H1 (cell line): ENCODE measurements around the gene DCDC1. TPM values are rescaled to one million over a fixed set of nuclear protein-coding genes. Genes with fewer than 3 reads are reported as not detected.

ENCODE experiments used
- CTCF ChIA-PET: fragments of 300-600 bp; sonication (Branson Sonifier 250); formaldehyde crosslinking; loops from one replicate; lab custom pipeline; 2021; ENCODE audit not compliant: partially characterized antibody; lab: Charles Lee
- POLR2A ChIA-PET: fragments of 300-600 bp; sonication (Branson Sonifier 250); formaldehyde crosslinking; loops from one replicate; lab custom pipeline; 2021; ENCODE audit warnings: inconsistent platforms; ENCODE audit not compliant: partially characterized antibody; lab: Charles Lee
- DNase-seq, 2 experiments: peaks; one replicate each; pipeline versions ENCODE4 v3.0.0 to v3.0.0-alpha.2; 2010 to 2022; ENCODE audit warnings: low spot score in 2 of 2, low read depth in 1 of 2, mixed read lengths in 1 of 2
- FAIRE-seq: peaks from 2 replicates; lab custom pipeline; 2011; peaks lifted over from hg19 to GRCh38; lab: Jason Lieb, UNC
- H2AFZ ChIP-seq: 2 replicates; pipeline ENCODE4 v1.8.1; 2012; ENCODE audit warnings: low read length, inconsistent platforms
- H2AK5ac ChIP-seq: 2 replicates; pipeline ENCODE4 v1.6.1; 2013; ENCODE audit warnings: low read depth, low read length
- H2BK120ac ChIP-seq: replicated peaks from 2 replicates; pipeline ENCODE3; 2013; ENCODE audit warnings: low read depth, low read length, inconsistent platforms
- H2BK12ac ChIP-seq: 2 replicates; pipeline ENCODE4 v1.6.1; 2013; ENCODE audit warnings: low read depth, low read length
- H2BK15ac ChIP-seq: 2 replicates; pipeline ENCODE4 v1.6.1; 2013; ENCODE audit warnings: low read length
- H2BK20ac ChIP-seq: 2 replicates; pipeline ENCODE4 v1.6.1; 2013; ENCODE audit warnings: low read length
- H2BK5ac ChIP-seq: 2 replicates; pipeline ENCODE4 v1.6.1; 2013; ENCODE audit warnings: low read depth, low read length
- H3K14ac ChIP-seq: 2 replicates; pipeline ENCODE4 v1.6.1; 2013; ENCODE audit warnings: inconsistent platforms; ENCODE audit not compliant: insufficient read length
- H3K18ac ChIP-seq: 2 replicates; pipeline ENCODE4 v1.6.1; 2013; ENCODE audit warnings: low read length; ENCODE audit errors: extremely low read depth
- H3K23ac ChIP-seq: 2 replicates; pipeline ENCODE4 v1.6.1; 2013; ENCODE audit warnings: inconsistent platforms; ENCODE audit not compliant: insufficient read length
- H3K23me2 ChIP-seq: 2 replicates; pipeline ENCODE4 v1.6.1; 2013; ENCODE audit warnings: low read depth, low read length
- H3K27ac ChIP-seq: 2 replicates; pipeline ENCODE4 v1.6.1; 2011; ENCODE audit warnings: low read depth, low read length, inconsistent platforms
- H3K27me3 ChIP-seq, 4 experiments: replicated peaks in 1 of 4; 1 replicate in 1 of 4; 2 replicates in 3 of 4; pipeline versions ENCODE4 v1.6.1 to v1.8.1; 2011 to 2013; ENCODE audit warnings: low read length in 3 of 4, mild to moderate bottlenecking in 3 of 4, inconsistent platforms in 2 of 4, mixed read lengths in 2 of 4, moderate library complexity in 1 of 4; ENCODE audit not compliant: control insufficient read depth in 3 of 4, insufficient read depth in 3 of 4; ENCODE audit errors: extremely low read depth in 1 of 4
- H3K36me3 ChIP-seq, 4 experiments: 2 replicates each; pipeline versions ENCODE4 v1.6.1 to v1.8.1; 2011 to 2013; ENCODE audit warnings: mild to moderate bottlenecking in 4 of 4, low read length in 3 of 4, moderate library complexity in 2 of 4, control low read depth in 1 of 4, inconsistent platforms in 1 of 4; ENCODE audit not compliant: insufficient read depth in 4 of 4, control insufficient read depth in 2 of 4
- H3K4ac ChIP-seq: replicated peaks from 2 replicates; pipeline ENCODE3; 2013; ENCODE audit warnings: low read length, low read depth, mixed read lengths, inconsistent platforms; ENCODE audit not compliant: insufficient read length
- H3K4me1 ChIP-seq, 4 experiments: replicated peaks in 1 of 4; 1 replicate in 1 of 4; 2 replicates in 3 of 4; pipeline versions ENCODE4 v1.6.1 to v1.8.1; 2011 to 2013; ENCODE audit warnings: low read length in 3 of 4, inconsistent platforms in 2 of 4, mixed read lengths in 1 of 4; ENCODE audit not compliant: insufficient read depth in 4 of 4, control insufficient read depth in 3 of 4
- H3K4me2 ChIP-seq, 2 experiments: 2 replicates each; pipeline versions ENCODE4 v1.6.1 to v1.8.1; 2011 to 2013; ENCODE audit warnings: low read depth in 2 of 2, low read length in 2 of 2, control low read depth in 1 of 2, inconsistent platforms in 1 of 2, mild to moderate bottlenecking in 1 of 2; ENCODE audit not compliant: insufficient read depth in 1 of 2
- H3K4me3 ChIP-seq, 4 experiments: fragments of 200-600, 300-600 bp in 1 of 4; sonication (generic), shearing (Covaris generic), sonication (Bioruptor Twin) in 1 of 4; 2 replicates each; pipeline versions ENCODE4 v1.5.1 to v1.8.1; 2011 to 2016; ENCODE audit warnings: low read length in 4 of 4, low read depth in 3 of 4, control low read depth in 2 of 4, inconsistent platforms in 2 of 4, mild to moderate bottlenecking in 2 of 4, mixed read lengths in 1 of 4, moderate library complexity in 1 of 4; ENCODE audit not compliant: insufficient read depth in 2 of 4; ENCODE audit errors: extremely low read depth in 1 of 4
- H3K56ac ChIP-seq: replicated peaks from 2 replicates; pipeline ENCODE3; 2013; ENCODE audit warnings: low read depth, mild to moderate bottlenecking, mixed read lengths, low read length, inconsistent platforms; ENCODE audit not compliant: insufficient read length
- H3K79me1 ChIP-seq: 2 replicates; pipeline ENCODE4 v1.6.1; 2013; ENCODE audit warnings: low read depth, low read length, control low read depth
- H3K79me2 ChIP-seq, 2 experiments: 2 replicates each; pipeline versions ENCODE4 v1.6.1 to v1.8.1; 2012 to 2013; ENCODE audit warnings: low read length in 2 of 2, mild to moderate bottlenecking in 2 of 2, inconsistent platforms in 1 of 2; ENCODE audit not compliant: insufficient read depth in 2 of 2, control insufficient read depth in 1 of 2
- H3K9ac ChIP-seq, 4 experiments: replicated peaks in 1 of 4; 1 replicate in 1 of 4; 2 replicates in 3 of 4; pipeline versions ENCODE4 v1.6.1 to v1.8.1; 2011 to 2013; ENCODE audit warnings: low read depth in 3 of 4, low read length in 3 of 4, control low read depth in 2 of 4, mild to moderate bottlenecking in 2 of 4, moderate library complexity in 2 of 4, inconsistent platforms in 1 of 4; ENCODE audit errors: extremely low read depth in 1 of 4
- H3K9me3 ChIP-seq, 2 experiments: 2 replicates each; pipeline versions ENCODE4 v1.6.1 to v1.8.1; 2012 to 2013; ENCODE audit warnings: mild to moderate bottlenecking in 2 of 2, moderate library complexity in 2 of 2, control low read depth in 1 of 2, inconsistent platforms in 1 of 2, low read depth in 1 of 2, low read length in 1 of 2, mixed read lengths in 1 of 2; ENCODE audit not compliant: insufficient read depth in 2 of 2
- H4K20me1 ChIP-seq, 2 experiments: replicated peaks in 1 of 2; 2 replicates each; pipeline versions ENCODE3 to v1.8.1; 2011 to 2013; ENCODE audit warnings: inconsistent platforms in 2 of 2, low read length in 2 of 2, mild to moderate bottlenecking in 1 of 2; ENCODE audit not compliant: insufficient read depth in 2 of 2, control insufficient read depth in 1 of 2
- H4K5ac ChIP-seq: 2 replicates; pipeline ENCODE4 v1.6.1; 2013; ENCODE audit warnings: low read length, low read depth, mixed read lengths, inconsistent platforms; ENCODE audit not compliant: insufficient read length
- H4K8ac ChIP-seq: 2 replicates; pipeline ENCODE4 v1.8.0; 2013; ENCODE audit warnings: mild to moderate bottlenecking, moderate library complexity, low read length, inconsistent platforms; ENCODE audit not compliant: insufficient read depth; ENCODE audit errors: extremely low read depth
- H4K91ac ChIP-seq: replicated peaks from 2 replicates; pipeline ENCODE3; 2013; ENCODE audit warnings: low read length, mixed read lengths, inconsistent platforms; ENCODE audit not compliant: insufficient read length
- CHD1 ChIP-seq: IDR thresholded peaks from 2 replicates; pipeline ENCODE4 v1.6.1; 2012; ENCODE audit warnings: low read depth, low read length, improper control_type of control experiment
- CTBP2 ChIP-seq: IDR thresholded peaks from 2 replicates; pipeline ENCODE4 v1.7.0; 2011; ENCODE audit warnings: borderline replicate concordance, mild to moderate bottlenecking, moderate library complexity, mixed read lengths, low read length; ENCODE audit not compliant: insufficient read depth, insufficient read length
- CTCF ChIP-seq, 3 experiments: IDR thresholded peaks; 1 replicate in 2 of 3; 2 replicates in 1 of 3; pipeline versions ENCODE4 v1.5.1 to v1.6.1; 2011; ENCODE audit warnings: low read length in 3 of 3, mild to moderate bottlenecking in 3 of 3, inconsistent platforms in 2 of 3, low read depth in 1 of 3, moderate library complexity in 1 of 3; ENCODE audit not compliant: insufficient read depth in 1 of 3; ENCODE audit errors: control extremely low read depth in 1 of 3
- KDM1A ChIP-seq: fragments of 200-600, 300-600 bp; sonication (generic); IDR thresholded peaks from 2 replicates; pipeline ENCODE4 v1.7.1; 2016; ENCODE audit warnings: mild to moderate bottlenecking, low read length, borderline replicate concordance
- MAFK ChIP-seq: IDR thresholded peaks from 2 replicates; pipeline ENCODE4 v1.6.1; 2012; ENCODE audit warnings: low read depth, mild to moderate bottlenecking, improper control_type of control experiment, low read length
- POU5F1 ChIP-seq: IDR thresholded peaks from 2 replicates; pipeline ENCODE4 v1.6.1; 2011; ENCODE audit warnings: low read depth, mild to moderate bottlenecking, low read length, moderate library complexity
- RFX5 ChIP-seq: IDR thresholded peaks from 2 replicates; pipeline ENCODE4 v1.6.1; 2011; ENCODE audit warnings: low read depth, low read length, improper control_type of control experiment, borderline replicate concordance
- SIRT6 ChIP-seq: IDR thresholded peaks from one replicate; pipeline ENCODE4 v1.7.1; 2012; ENCODE audit warnings: low read length, inconsistent platforms
- SIX5 ChIP-seq: IDR thresholded peaks from 2 replicates; pipeline ENCODE4 v1.6.1; 2011; ENCODE audit warnings: mild to moderate bottlenecking, low read depth, low read length
- TAF1 ChIP-seq: IDR thresholded peaks from 2 replicates; pipeline ENCODE4 v1.6.1; 2011; ENCODE audit warnings: mild to moderate bottlenecking, low read depth, low read length
- TCF12 ChIP-seq: IDR thresholded peaks from 2 replicates; pipeline ENCODE4 v1.6.1; 2011; ENCODE audit warnings: low read depth, mild to moderate bottlenecking, low read length
- WGBS, 2 experiments: shearing (Covaris generic) in 1 of 2; methylation state at CpG; one replicate each; pipeline versions ENCODE4 v1.1.6 to v1.1.7; 2013 to 2015; ENCODE audit warnings: low lambda C conversion rate in 2 of 2, mixed read lengths in 2 of 2, inconsistent platforms in 1 of 2, low coverage in 1 of 2, missing lambda C conversion rate in 1 of 2; ENCODE audit not compliant: insufficient replicate concordance in 2 of 2, insufficient coverage in 1 of 2, insufficient read length in 1 of 2; ENCODE audit errors: extremely low coverage in 1 of 2, missing lambda C conversion rate in 1 of 2; 5-methylcytosine and 5-hydroxymethylcytosine counted together
- polyA plus RNA-seq, 7 experiments: library from polyadenylated mRNA; depleted of rRNA in 3 of 7; stranded (reverse) in 5 of 7; unstranded in 2 of 7; fragments of >200 nt in 5 of 7; fragments of 200-250 nt in 2 of 7; gene quantifications; 1 replicate in 5 of 7; 2 replicates in 1 of 7; 4 replicates in 1 of 7; pipeline versions ENCODE4 v1.2.1 to v1.2.3, GENCODE V29; 2011 to 2013; ENCODE audit warnings: missing spikeins in 2 of 7, mixed read lengths in 2 of 7
- total RNA-seq: library from RNA; stranded (reverse); fragmentation: NEBNext Ultra II Directional; extraction: Animal tissue kit (Norgen Biotek cat#: 25700); gene quantifications from 2 replicates; pipeline ENCODE4 v1.2.1, GENCODE V29; 2021

DCDC1 gene
- total and polyA plus RNA-seq, 2 of the 8 experiments (the other 6 are each of a cell fraction or from before 2014, with no cell fraction given): 0.15 to 0.56 TPM

DNA sequence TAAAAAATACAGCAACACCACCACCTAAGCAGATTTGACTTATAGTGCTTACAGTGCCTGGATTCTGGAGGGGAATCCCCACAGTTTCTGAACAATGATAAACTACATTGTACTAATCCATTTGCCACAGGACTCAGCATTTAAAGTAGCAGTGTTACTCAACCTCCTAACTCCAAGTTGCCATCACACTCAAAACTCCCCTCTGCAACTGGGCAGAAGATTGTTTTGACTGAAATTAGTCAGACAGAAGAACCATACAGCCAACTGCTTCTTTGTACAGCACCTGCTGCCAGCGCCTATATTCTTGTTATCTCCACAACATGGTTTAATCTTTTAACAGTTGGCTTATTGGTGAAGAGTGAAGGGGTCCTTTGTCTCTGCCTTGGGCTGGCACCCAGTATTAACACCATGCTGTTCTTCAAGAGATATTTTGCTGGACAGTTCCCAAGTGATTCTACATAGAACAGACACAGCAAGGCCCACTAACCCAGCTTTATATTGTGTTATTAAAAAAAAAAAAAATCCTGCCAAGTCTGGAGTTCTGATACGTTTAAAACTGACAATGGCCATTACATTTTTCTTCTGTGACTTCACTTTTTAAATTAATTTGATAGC is 273.2 kb downstream of the DCDC1 start:
- Histone ChIP-seq H3K79me1 (no peaks in the 10 kb centered on the region), H2BK20ac (no peak overlapping the region), H3K18ac (no peak overlapping the region), H4K5ac (no peak overlapping the region), H4K8ac (no peak overlapping the region), H3K27ac (no peak overlapping the region), H4K20me1 (no peaks in the 10 kb centered on the region), H3K36me3 (no peaks in the 10 kb centered on the region), H3K79me2 (no peaks in the 10 kb centered on the region), H2BK5ac (no peak overlapping the region), H3K4me2 (no peak overlapping the region), H2BK15ac (no peak overlapping the region), H2BK12ac (no peak overlapping the region), H2AFZ (no peak overlapping the region), H3K4ac (no peak overlapping the region), H3K14ac (no peak overlapping the region), H3K9me3 (no peaks in the 10 kb centered on the region), H3K4me1 (no peaks in the 10 kb centered on the region), H3K4me3 (no peak overlapping the region), H3K56ac (no peak overlapping the region), H3K23ac (no peak overlapping the region), H4K91ac (no peak overlapping the region), H3K23me2 (no peaks in the 10 kb centered on the region), H3K9ac (no peak overlapping the region), H3K27me3 (no peaks in the 10 kb centered on the region), H2AK5ac (no peak overlapping the region), H2BK120ac (no peak overlapping the region)
- POLR2A ChIA-PET: no interaction called here
- no peak for DNase-seq
- no peak for FAIRE-seq
- 84% methylated on average over 2 of the region's 2 CpGs; no CpG with 5 or more reads in 1 of the 2 experiments for WGBS, 2 experiments
- CTCF ChIA-PET: interaction anchor here (0.6 to 1.3 kb wide), 2 partner anchors 10 to 790 kb away, joined by 3 to 5 read pairs; no protein-coding TSS in a partner anchor
- TF ChIP-seq KDM1A (no peak), RFX5 (no peak), POU5F1 (no peak), SIRT6 (no peak), TCF12 (no peak), SIX5 (no peak), CHD1 (no peak), MAFK (no peak), TAF1 (no peak), CTBP2 (no peak), CTCF (IDR thresholded peaks at IDR 0.05; ENCODE audit: control extremely low read depth in 1 of 3, insufficient read depth in 1 of 3, low read depth in 1 of 3, low read length in 3 of 3) (no peak)
